ENCODE measurements around the gene TBX15.

DNA sequence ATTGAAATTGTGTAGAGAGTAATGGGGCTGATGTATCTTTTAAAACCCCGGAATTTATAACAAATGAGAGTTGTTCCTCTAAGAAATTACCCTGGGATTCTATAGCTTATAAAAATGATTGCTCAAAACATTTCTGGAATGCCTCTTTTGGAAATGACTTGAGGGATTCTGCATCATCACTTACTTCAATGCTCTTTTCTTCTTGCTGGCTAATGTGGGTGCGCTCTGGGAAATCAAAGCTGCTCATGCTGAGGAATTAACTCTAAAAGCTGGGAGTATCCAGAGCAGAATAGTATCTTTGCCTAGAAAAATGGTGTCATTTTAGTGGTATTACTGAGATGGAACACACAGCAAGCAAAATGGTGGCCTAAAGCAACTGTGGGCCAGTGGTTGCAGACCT is 23.0 kb upstream of the TBX15 start:
- TF ChIP-seq, protein P1, sequence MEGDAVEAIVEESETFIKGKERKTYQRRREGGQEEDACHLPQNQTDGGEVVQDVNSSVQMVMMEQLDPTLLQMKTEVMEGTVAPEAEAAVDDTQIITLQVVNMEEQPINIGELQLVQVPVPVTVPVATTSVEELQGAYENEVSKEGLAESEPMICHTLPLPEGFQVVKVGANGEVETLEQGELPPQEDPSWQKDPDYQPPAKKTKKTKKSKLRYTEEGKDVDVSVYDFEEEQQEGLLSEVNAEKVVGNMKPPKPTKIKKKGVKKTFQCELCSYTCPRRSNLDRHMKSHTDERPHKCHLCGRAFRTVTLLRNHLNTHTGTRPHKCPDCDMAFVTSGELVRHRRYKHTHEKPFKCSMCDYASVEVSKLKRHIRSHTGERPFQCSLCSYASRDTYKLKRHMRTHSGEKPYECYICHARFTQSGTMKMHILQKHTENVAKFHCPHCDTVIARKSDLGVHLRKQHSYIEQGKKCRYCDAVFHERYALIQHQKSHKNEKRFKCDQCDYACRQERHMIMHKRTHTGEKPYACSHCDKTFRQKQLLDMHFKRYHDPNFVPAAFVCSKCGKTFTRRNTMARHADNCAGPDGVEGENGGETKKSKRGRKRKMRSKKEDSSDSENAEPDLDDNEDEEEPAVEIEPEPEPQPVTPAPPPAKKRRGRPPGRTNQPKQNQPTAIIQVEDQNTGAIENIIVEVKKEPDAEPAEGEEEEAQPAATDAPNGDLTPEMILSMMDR (IDR thresholded peaks at IDR 0.05; ENCODE audit: insufficient read depth, low read length, poor library complexity, severe bottlenecking), result no peak
- TF ChIP-seq EZH2phosphoT487 (conservative IDR thresholded peaks at IDR 0.05; ENCODE audit: low read length), result no peak

Measured in SU-DHL-6 (cell line).